Progenitor cell of endocrine pancreas (in vitro differentiated cells): Measurements from ENCODE around the gene ADAM8. TPM values are rescaled to one million over a fixed set of nuclear protein-coding genes. Genes with fewer than 3 reads are reported as not detected.
A peak's percentile ranks its signal among the peaks of the same experiment; 100 is the strongest.

Source experiments
- DNase-seq: peaks from one replicate; pipeline ENCODE4 v3.0.0; 2021; ENCODE audit warnings: low spot score; ENCODE audit not compliant: unreplicated experiment
- H3K27ac Mint-ChIP-seq: 2 replicates; pipeline ENCODE4 v1.8.0; 2021; ENCODE audit warnings: mild to moderate bottlenecking, moderate library complexity, mixed read lengths
- H3K27me3 Mint-ChIP-seq: 2 replicates; pipeline ENCODE4 v1.8.0; 2021; ENCODE audit warnings: mixed read lengths
- H3K36me3 Mint-ChIP-seq: 2 replicates; pipeline ENCODE4 v1.8.0; 2022; ENCODE audit warnings: mixed read lengths; ENCODE audit not compliant: insufficient read depth
- H3K4me1 Mint-ChIP-seq: 2 replicates; pipeline ENCODE4 v1.8.0; 2021; ENCODE audit warnings: low read depth, mixed read lengths
- H3K4me3 Mint-ChIP-seq: 2 replicates; pipeline ENCODE4 v1.8.0; 2021; ENCODE audit warnings: low read depth, mild to moderate bottlenecking, moderate library complexity, mixed read lengths
- H3K9me3 Mint-ChIP-seq: 2 replicates; pipeline ENCODE4 v1.8.0; 2021; ENCODE audit warnings: low read depth, mixed read lengths
- CTCF ChIP-seq: fragments of 200-600 bp; sonication (generic); IDR thresholded peaks from one replicate; pipeline ENCODE4 v1.5.0; 2021; ENCODE audit warnings: antibody characterized with exemption, mild to moderate bottlenecking; ENCODE audit not compliant: unreplicated experiment
- total RNA-seq: library from RNA; stranded (reverse); gene quantifications from 2 replicates; pipeline ENCODE4 v1.2.1, GENCODE V29; 2021

The ADAM8 gene
- total RNA-seq, 1 donor from 2014 or later, result 16.3 TPM

- no peak overlapping the region for H3K4me3 Mint-ChIP-seq
- DNase-seq, result no peak
- no peak overlapping the region for H3K27ac Mint-ChIP-seq
- TF ChIP-seq CTCF, result no peak
- H3K36me3 Mint-ChIP-seq, result peaks cover 7% of the 10 kb centered on the region
- H3K4me1 Mint-ChIP-seq, result peaks cover 24% of the 10 kb centered on the region
- no peaks in the 10 kb centered on the region for H3K27me3 Mint-ChIP-seq
- H3K9me3 Mint-ChIP-seq, result no peaks in the 10 kb centered on the region
Observed at GRCh38 chr10:133280391-133281059, 3.9 kb upstream of the ADAM8 start.

- Mint-ChIP-seq H3K27ac (no peak overlapping the region), H3K9me3 (no peaks in the 10 kb centered on the region), H3K27me3 (no peaks in the 10 kb centered on the region), H3K4me1 (peaks cover 24% of the 10 kb centered on the region), H3K36me3 (peaks cover 4% of the 10 kb centered on the region), H3K4me3 (no peak overlapping the region)
- no peak for TF ChIP-seq CTCF
- DNase-seq, result no peak
Observed at GRCh38 chr10:133279326-133280226, 2.9 kb upstream of the ADAM8 start.

- peak overlapping the region; percentile 61 for H3K4me3 Mint-ChIP-seq
- no peaks in the 10 kb centered on the region for H3K9me3 Mint-ChIP-seq
- H3K4me1 Mint-ChIP-seq, result peaks cover 24% of the 10 kb centered on the region
- H3K27ac Mint-ChIP-seq, result peak overlapping the region; percentile 96
- H3K36me3 Mint-ChIP-seq, result peaks cover 2% of the 10 kb centered on the region
- no peak for DNase-seq
- H3K27me3 Mint-ChIP-seq, result no peaks in the 10 kb centered on the region
- TF ChIP-seq CTCF, result no peak
Observed at GRCh38 chr10:133278577-133279265, 2.1 kb upstream of the ADAM8 start.

DNA sequence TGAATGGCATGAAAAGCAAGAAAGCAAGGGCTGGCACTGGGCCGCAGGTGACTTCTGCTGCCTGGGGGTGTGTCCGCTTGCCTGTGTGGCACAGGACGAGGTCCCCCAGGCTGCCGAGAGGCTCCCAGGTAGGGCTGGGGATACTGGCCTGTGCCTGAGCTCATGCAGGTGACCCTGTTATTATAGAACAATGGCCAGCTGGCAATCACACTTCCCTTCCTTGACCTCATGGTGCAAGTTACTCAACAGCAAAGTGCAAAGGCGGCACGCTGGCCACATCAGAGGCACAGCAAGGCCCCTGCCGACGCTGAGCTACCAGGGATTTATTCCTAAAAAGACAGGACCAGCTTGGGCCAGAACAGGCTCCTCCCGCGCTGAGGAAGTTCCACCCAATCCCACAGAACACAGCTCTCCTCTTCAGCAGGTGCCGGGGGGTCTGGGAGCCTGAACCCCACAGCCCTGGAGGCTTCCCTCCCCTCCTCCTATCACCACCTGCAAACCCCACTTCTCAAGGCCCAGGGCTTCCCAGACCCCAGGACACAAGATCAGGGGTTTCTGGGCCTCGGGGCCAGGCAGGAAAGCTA, 1.4 kb upstream of the ADAM8 start:
- Mint-ChIP-seq H3K9me3 (no peaks in the 10 kb centered on the region), H3K4me3 (peak overlapping the region; percentile 61), H3K4me1 (peaks cover 24% of the 10 kb centered on the region), H3K27me3 (no peaks in the 10 kb centered on the region), H3K27ac (peak overlapping the region; percentile 96), H3K36me3 (no peaks in the 10 kb centered on the region)
- TF ChIP-seq CTCF, result no peak
- no peak for DNase-seq
